Measurements from ENCODE around the gene MSMO1.

GRCh38 chr4:165384598-165384997 is 57.1 kb downstream of the MSMO1 start:
- TF ChIP-seq, protein P1, sequence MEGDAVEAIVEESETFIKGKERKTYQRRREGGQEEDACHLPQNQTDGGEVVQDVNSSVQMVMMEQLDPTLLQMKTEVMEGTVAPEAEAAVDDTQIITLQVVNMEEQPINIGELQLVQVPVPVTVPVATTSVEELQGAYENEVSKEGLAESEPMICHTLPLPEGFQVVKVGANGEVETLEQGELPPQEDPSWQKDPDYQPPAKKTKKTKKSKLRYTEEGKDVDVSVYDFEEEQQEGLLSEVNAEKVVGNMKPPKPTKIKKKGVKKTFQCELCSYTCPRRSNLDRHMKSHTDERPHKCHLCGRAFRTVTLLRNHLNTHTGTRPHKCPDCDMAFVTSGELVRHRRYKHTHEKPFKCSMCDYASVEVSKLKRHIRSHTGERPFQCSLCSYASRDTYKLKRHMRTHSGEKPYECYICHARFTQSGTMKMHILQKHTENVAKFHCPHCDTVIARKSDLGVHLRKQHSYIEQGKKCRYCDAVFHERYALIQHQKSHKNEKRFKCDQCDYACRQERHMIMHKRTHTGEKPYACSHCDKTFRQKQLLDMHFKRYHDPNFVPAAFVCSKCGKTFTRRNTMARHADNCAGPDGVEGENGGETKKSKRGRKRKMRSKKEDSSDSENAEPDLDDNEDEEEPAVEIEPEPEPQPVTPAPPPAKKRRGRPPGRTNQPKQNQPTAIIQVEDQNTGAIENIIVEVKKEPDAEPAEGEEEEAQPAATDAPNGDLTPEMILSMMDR (IDR thresholded peaks at IDR 0.05): no peak
- TF ChIP-seq POLR2A (IDR thresholded peaks at IDR 0.05): no peak
